AG04450 (cell line): ENCODE data around the gene CEP72. TPM values are rescaled to one million over a fixed set of nuclear protein-coding genes. Genes with fewer than 3 reads are reported as not detected.

Experiments used
- CTCF ChIA-PET: fragments of 300-600, 350-600 bp; formaldehyde crosslinking; extraction: SDS; loops from one replicate; lab custom pipeline; 2022; ENCODE audit warnings: antibody characterized with exemption, inconsistent platforms; lab: Charles Lee
- POLR2A ChIA-PET: fragments of 350-600 bp; formaldehyde crosslinking; extraction: SDS; loops from one replicate; lab custom pipeline; 2021; ENCODE audit warnings: antibody characterized with exemption, inconsistent platforms; lab: Yijun Ruan, JAX
- DNase-seq: peaks from one replicate; pipeline ENCODE4 v3.0.0-alpha.2; 2011; ENCODE audit warnings: low read depth, low spot score
- H3K27ac ChIP-seq: one replicate; pipeline ENCODE4 v1.5.1; 2012; ENCODE audit warnings: low read depth, low read length, control low read depth
- H3K27me3 ChIP-seq: one replicate; pipeline ENCODE4 v1.6.0; 2012; ENCODE audit warnings: low read length; ENCODE audit not compliant: control insufficient read depth, insufficient read depth
- H3K4me3 ChIP-seq: 2 replicates; pipeline ENCODE4 v1.5.1; 2011; ENCODE audit warnings: mild to moderate bottlenecking, low read depth, low read length, control low read depth
- H3K9me3 ChIP-seq: 2 replicates; pipeline ENCODE4 v1.5.1; 2012; ENCODE audit warnings: low read length; ENCODE audit not compliant: control insufficient read depth, insufficient read depth
- polyA plus RNA-seq: library from polyadenylated mRNA; depleted of rRNA; stranded (reverse); fragments of >200 nt; gene quantifications from 2 replicates; pipeline ENCODE4 v1.2.3, GENCODE V29; 2011
- TF ChIP-seq, protein P1 (sequence below): IDR thresholded peaks from 2 replicates; pipeline ENCODE4 v1.5.1; 2011; ENCODE audit warnings: low read depth, low read length, control low read depth, inconsistent platforms

The CEP72 gene
- polyA plus RNA-seq, 1 experiment: 0.66 TPM

DNA sequence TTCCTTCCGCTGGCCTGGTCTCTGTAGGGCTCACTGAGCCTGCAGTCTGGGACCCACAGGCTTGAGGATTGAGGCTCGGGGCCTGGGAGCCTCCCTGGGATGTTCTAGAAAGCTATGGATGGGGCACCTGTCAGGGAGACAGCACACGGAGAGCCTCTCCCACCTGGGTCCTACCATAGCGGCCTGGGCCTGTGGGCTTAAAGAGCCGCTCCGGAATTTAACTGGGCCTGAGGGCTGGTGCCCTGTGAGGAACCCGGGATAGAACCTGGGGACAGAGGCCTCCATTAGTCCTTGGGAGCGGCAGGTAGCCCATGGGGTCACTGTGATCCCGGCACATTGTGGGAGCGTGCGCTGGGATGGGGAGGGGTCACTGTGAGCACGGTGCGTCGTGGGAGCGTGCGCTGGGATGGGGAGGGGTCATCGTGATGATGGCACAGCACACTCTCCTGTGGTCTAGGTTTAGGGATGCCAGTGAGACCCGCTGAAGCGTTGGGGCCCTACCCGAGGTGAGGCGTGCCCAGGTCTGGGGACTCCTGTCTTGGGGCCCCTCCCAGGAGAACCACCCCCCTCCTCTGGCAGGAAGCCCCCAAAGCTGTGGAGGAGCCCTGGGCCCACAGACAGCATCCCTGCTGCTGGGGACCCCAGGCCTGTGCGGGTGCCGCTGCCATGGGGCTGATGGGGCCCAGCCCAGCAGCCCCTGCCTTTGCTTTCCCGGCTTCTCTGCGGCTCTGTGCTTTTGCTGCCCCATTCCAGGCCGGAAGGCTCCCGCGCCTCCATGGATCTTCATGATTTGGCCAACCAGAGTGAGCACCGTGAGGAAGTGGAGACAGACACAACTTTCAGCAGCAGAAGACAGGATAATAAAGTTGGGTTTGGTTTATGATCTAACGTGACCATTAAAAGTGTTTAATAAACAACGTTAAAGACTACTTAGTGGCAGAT is 3.4 kb upstream of the CEP72 start:
- ChIA-PET POLR2A (no interaction called here), CTCF (no interaction called here)
- Histone ChIP-seq H3K27ac (no peak overlapping the region), H3K27me3 (peaks cover 24% of the 10 kb centered on the region), H3K4me3 (no peak overlapping the region), H3K9me3 (peaks cover 2% of the 10 kb centered on the region; the same call in 1 of the 2 replicates)
- no peak for DNase-seq
- TF ChIP-seq, protein P1, sequence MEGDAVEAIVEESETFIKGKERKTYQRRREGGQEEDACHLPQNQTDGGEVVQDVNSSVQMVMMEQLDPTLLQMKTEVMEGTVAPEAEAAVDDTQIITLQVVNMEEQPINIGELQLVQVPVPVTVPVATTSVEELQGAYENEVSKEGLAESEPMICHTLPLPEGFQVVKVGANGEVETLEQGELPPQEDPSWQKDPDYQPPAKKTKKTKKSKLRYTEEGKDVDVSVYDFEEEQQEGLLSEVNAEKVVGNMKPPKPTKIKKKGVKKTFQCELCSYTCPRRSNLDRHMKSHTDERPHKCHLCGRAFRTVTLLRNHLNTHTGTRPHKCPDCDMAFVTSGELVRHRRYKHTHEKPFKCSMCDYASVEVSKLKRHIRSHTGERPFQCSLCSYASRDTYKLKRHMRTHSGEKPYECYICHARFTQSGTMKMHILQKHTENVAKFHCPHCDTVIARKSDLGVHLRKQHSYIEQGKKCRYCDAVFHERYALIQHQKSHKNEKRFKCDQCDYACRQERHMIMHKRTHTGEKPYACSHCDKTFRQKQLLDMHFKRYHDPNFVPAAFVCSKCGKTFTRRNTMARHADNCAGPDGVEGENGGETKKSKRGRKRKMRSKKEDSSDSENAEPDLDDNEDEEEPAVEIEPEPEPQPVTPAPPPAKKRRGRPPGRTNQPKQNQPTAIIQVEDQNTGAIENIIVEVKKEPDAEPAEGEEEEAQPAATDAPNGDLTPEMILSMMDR: no peak

DNA sequence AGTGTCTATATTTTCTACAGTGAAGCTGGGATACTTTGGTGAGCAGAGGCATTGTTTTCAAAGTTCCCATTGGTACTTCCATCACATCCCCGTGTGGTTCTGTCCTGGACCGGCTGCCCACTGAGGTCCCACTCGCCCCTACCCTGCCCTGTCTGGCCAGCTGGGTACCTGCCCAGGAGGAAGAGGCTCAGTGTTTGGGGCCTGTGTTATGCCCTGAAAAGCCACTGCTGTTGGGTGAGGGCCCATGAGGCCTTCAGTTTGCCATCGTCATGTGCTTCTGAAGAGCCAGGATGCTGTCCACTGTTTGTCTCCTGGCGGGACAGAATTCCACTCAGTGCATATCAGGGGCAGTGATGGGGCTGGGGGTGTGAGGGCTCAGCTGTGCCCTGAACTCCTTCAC is 2.6 kb upstream of the CEP72 start:
- ChIA-PET CTCF (no interaction called here), POLR2A (no interaction called here)
- Histone ChIP-seq H3K27me3 (peaks cover 17% of the 10 kb centered on the region), H3K27ac (no peak overlapping the region), H3K9me3 (no peaks in the 10 kb centered on the region; the same call in 1 of the 2 replicates), H3K4me3 (no peak overlapping the region)
- no peak for DNase-seq
- TF ChIP-seq, protein P1: no peak

DNA sequence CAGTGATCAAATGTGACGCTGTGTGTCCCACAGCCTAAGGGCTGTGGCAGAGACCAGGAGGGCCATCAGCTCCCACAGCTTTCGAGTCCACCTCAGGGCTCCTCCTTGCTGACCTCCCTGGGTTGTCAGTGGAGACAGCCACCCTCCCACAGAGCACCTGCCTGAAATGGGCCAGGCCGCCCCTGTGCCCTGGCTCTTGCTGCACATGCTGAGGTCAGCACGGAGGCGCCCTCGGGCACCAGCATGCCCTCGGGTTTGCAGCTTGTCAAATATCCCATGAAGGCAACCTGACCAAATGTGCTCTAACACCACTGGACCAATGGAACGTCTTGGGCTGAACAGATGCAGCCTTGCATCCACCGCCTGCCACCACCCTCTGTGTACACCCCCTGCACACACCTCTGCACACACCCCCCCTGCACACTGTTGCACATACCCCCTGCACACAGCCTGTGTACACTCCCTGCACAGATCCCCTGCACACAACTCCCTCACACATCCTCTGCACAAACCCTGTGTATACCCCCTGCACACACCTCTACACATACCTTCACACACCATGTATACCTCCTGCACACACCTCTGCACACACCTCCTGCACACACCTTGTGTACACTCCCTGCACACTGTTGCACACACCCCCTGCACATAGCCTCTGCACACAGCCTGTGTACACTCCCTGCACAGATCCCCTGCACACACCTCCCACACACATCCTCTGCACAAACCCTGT is 2.0 kb upstream of the CEP72 start:
- ChIA-PET POLR2A (no interaction called here), CTCF (no interaction called here)
- no peak overlapping the region for H3K27ac ChIP-seq
- peaks cover 12% of the 10 kb centered on the region for H3K27me3 ChIP-seq
- no peaks in the 10 kb centered on the region; the same call in 1 of the 2 replicates for H3K9me3 ChIP-seq
- H3K4me3 ChIP-seq: no peak overlapping the region
- no peak for DNase-seq
- TF ChIP-seq, protein P1: no peak

DNA sequence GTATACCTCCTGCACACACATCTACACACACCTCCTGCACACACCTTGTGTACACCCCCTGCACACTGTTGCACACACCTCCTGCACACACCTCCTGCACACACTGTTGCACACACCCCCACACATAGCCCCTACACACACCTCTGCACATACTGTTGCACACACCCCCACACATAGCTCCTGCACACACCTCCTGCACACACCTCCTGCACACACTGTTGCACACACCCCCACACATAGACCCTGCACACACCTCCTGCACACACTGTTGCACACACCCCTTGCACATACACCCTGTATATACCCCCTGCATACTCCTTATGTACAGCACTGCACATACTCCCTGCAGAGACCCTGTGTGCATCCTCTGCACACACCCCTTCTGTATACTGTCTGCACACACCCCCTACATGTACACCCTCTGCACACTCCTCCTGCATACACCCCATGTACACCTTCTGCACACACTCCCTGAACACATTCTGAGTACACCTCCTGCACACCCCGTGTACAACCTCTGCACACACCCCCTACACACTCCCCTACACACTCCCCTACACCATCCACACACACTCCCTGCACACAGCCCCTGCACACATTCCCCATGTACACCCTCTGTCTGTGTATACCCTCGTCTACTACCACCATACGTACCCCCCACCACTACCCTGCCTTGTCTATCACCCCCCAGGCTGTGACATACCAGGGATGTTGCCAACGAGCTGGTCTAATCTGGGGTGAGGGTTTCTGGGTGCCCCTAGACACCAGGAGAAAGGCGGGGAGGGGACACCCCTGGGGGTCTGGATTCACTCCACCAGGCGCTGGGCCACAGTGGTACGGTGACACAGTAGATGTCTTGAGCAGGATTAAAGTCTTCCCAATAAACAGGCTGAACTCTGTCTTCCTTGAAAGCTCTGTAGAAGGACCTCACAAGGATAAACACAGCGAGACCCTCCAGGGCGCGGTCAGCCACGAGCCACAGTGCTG is 1.1 kb upstream of the CEP72 start:
- TF ChIP-seq, protein P1: no peak
- Histone ChIP-seq H3K4me3 (peak overlapping the region; percentile 81), H3K27ac (no peak overlapping the region), H3K27me3 (peaks cover 9% of the 10 kb centered on the region), H3K9me3 (no peaks in the 10 kb centered on the region; the same call in 1 of the 2 replicates)
- CTCF ChIA-PET: interaction anchor here (1.4 kb wide), 1 partner anchor 294 kb away, joined by 3 read pairs; no protein-coding TSS in a partner anchor
- POLR2A ChIA-PET: interaction anchor here (0.6 kb wide), 1 partner anchor 138 kb away, joined by 3 read pairs; no protein-coding TSS in a partner anchor
- DNase-seq: no peak
